Effector memory CD8-positive, alpha-beta T cell (primary cell): ENCODE data around the gene HNRNPDL.
A peak's percentile ranks its signal among the peaks of the same experiment; 100 is the strongest.
"Not testable (repeated sequence)": the region's sequence is repeated elsewhere in the genome, so short reads cannot be mapped to it uniquely, and the experiment has no call there.

Experiments used
- ATAC-seq: fragments of 150-1000 bp; cut with Tn5 transposase; replicated peaks from 2 replicates; pipeline ENCODE4 v1.10.0; 2021; ENCODE audit warnings: mild to moderate bottlenecking, moderate library complexity
- DNase-seq, 3 experiments: peaks; one replicate each; pipeline ENCODE4 v3.0.0; 2021
- H3K27ac Mint-ChIP-seq, 2 donors: one replicate each; pipeline ENCODE4 v1.8.0; 2022; ENCODE audit warnings: mild to moderate bottlenecking in 2 of 2, mixed read lengths in 2 of 2, moderate library complexity in 2 of 2
- H3K27me3 Mint-ChIP-seq, 2 donors: one replicate each; pipeline ENCODE4 v1.8.0; 2022; ENCODE audit warnings: mixed read lengths in 2 of 2
- H3K36me3 Mint-ChIP-seq: one replicate; pipeline ENCODE4 v1.8.0; 2022; ENCODE audit warnings: mild to moderate bottlenecking, moderate library complexity, mixed read lengths; ENCODE audit not compliant: insufficient read depth
- H3K4me1 Mint-ChIP-seq, 2 donors: one replicate each; pipeline ENCODE4 v1.8.0; 2022; ENCODE audit warnings: low read depth in 2 of 2, mixed read lengths in 2 of 2
- H3K4me3 Mint-ChIP-seq, 2 donors: one replicate each; pipeline ENCODE4 v1.8.0; 2022; ENCODE audit warnings: mild to moderate bottlenecking in 2 of 2, mixed read lengths in 2 of 2, moderate library complexity in 2 of 2
- H3K9me3 Mint-ChIP-seq, 2 donors: one replicate each; pipeline ENCODE4 v1.8.0; 2022; ENCODE audit warnings: mixed read lengths in 2 of 2

HNRNPDL gene

GRCh38 chr4:82428969-82429727, 1.1 kb downstream of the HNRNPDL start:
- Mint-ChIP-seq H3K27ac (peak overlapping the region; percentile 99), H3K9me3 (no peaks in the 10 kb centered on the region), H3K4me3 (peak overlapping the region; percentile 100), H3K27me3 (no peaks in the 10 kb centered on the region), H3K4me1 (peaks cover 44 to 63% of the 10 kb centered on the region in 2 donors), H3K36me3 (peaks cover 80% of the 10 kb centered on the region)
- ATAC-seq = peak; percentile 59
- peak; percentile 89 to 95 (median 92) for DNase-seq

- Mint-ChIP-seq H3K9me3 (no peaks in the 10 kb centered on the region), H3K27ac (peak overlapping the region; percentile 99), H3K36me3 (peaks cover 86% of the 10 kb centered on the region), H3K4me3 (peak overlapping the region; percentile 100), H3K4me1 (peaks cover 46 to 62% of the 10 kb centered on the region in 2 donors), H3K27me3 (no peaks in the 10 kb centered on the region)
- ATAC-seq = no peak
- no peak for DNase-seq
These were observed 1.7 kb downstream of the HNRNPDL start for GRCh38 chr4:82428526-82428968.

DNA sequence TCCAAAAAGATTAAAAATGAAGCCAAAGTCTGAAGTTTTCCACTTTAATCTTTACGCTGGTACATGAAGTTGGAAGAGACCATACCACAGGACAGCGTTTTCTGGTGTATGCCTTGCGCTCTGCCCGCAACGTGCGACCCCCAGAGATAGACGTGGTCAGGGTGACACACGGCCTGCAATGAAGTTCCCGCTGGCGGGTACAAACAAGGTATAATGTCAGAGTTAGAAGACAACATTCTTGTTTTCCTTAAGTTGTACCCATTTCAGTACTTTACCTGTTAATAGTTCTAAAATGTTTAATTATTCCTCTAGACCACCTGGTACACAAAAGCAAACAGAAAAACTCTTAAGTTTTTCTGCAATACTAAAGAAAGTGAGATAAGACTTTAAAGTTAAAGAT, 4.8 kb downstream of the HNRNPDL start:
- Mint-ChIP-seq H3K27ac (no peak overlapping the region), H3K27me3 (no peaks in the 10 kb centered on the region), H3K9me3 (no peaks in the 10 kb centered on the region), H3K4me3 (no peak overlapping the region), H3K4me1 (peaks cover 32 to 47% of the 10 kb centered on the region in 2 donors), H3K36me3 (peaks cover 92% of the 10 kb centered on the region)
- ATAC-seq = no peak
- DNase-seq = no peak

GRCh38 chr4:82423245-82424054, 6.8 kb downstream of the HNRNPDL start:
- peaks cover 0 to 1% of the 10 kb centered on the region in 2 donors for H3K27me3 Mint-ChIP-seq
- no peak for DNase-seq
- no peak for ATAC-seq
- no peak overlapping the region for H3K27ac Mint-ChIP-seq
- no peak overlapping the region for H3K4me3 Mint-ChIP-seq
- peaks cover 26 to 40% of the 10 kb centered on the region in 2 donors for H3K4me1 Mint-ChIP-seq
- no peaks in the 10 kb centered on the region for H3K9me3 Mint-ChIP-seq
- peaks cover 73% of the 10 kb centered on the region for H3K36me3 Mint-ChIP-seq

DNA sequence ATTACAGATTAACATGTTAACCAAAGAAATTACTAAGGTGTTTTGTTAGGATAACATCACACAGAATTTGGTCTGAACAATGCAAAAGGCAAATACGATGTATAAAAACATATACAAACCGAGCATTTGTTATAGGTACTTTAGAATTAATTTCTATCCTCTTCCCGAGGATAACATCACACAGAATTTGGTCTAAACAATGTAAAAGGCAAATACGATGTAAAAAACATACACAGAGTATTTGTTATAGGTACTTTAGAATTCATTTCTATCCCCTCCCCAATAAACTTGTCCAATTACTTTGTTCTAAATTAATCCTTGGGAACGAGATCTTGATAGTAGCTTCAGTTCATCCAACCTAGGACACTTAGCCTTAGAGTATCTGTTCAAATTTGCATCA, 7.6 kb downstream of the HNRNPDL start:
- no peaks in the 10 kb centered on the region for H3K9me3 Mint-ChIP-seq
- ATAC-seq = no peak
- no peak overlapping the region for H3K4me3 Mint-ChIP-seq
- H3K27me3 Mint-ChIP-seq = peaks cover 5 to 10% of the 10 kb centered on the region in 2 donors
- H3K36me3 Mint-ChIP-seq = peaks cover 64% of the 10 kb centered on the region
- peaks cover 18 to 32% of the 10 kb centered on the region in 2 donors for H3K4me1 Mint-ChIP-seq
- no peak for DNase-seq
- H3K27ac Mint-ChIP-seq = no peak overlapping the region

DNA sequence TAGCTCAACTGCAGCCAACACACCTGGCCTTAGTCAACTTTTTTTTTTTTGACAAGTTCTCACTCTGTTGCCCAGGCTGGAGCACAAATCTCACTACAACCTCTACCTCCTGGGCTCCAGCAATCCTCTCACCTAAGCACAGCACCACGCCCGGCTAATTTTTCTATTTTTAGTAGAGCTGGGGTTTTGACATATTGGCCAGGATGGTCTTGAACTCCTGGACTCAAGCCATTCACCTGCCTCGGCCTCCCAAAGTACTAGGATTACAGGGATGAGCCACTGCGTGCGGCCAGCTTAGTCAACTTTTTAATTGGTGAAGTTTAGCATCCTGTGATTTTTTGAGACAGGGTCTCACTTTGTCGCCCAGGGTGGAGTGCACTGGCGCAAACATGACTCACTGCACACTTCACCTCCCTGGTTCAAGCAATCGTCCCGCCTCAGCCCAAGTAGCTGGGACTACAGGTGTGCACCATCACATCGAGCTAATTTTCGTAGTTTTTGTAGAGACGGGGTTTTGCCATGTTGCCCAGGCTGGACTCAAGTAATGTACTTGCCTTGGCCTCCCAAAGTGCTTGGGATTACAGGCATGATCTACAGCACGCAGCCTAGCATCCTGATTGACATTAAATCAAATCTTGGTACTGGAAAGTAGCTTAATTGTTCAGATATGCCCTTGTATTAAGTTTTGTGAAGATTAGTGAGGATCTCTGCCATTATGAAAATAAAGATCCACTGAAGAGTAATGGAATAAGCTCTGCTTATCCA, 8.3 kb downstream of the HNRNPDL start:
- peak overlapping the region in 1 of 2 donors; percentile 29 for H3K4me3 Mint-ChIP-seq
- peak overlapping the region in 1 of 2 donors; percentile 15 for H3K27ac Mint-ChIP-seq
- peaks cover 5 to 10% of the 10 kb centered on the region in 2 donors for H3K27me3 Mint-ChIP-seq
- no peaks in the 10 kb centered on the region for H3K9me3 Mint-ChIP-seq
- H3K36me3 Mint-ChIP-seq = peaks cover 58% of the 10 kb centered on the region
- DNase-seq (no peak), ATAC-seq (no peak)
- peaks cover 13 to 25% of the 10 kb centered on the region in 2 donors for H3K4me1 Mint-ChIP-seq

- no peak for DNase-seq
- H3K36me3 Mint-ChIP-seq = peaks cover 33% of the 10 kb centered on the region
These were observed 10.8 kb downstream of the HNRNPDL start for GRCh38 chr4:82419451-82419850.

DNA sequence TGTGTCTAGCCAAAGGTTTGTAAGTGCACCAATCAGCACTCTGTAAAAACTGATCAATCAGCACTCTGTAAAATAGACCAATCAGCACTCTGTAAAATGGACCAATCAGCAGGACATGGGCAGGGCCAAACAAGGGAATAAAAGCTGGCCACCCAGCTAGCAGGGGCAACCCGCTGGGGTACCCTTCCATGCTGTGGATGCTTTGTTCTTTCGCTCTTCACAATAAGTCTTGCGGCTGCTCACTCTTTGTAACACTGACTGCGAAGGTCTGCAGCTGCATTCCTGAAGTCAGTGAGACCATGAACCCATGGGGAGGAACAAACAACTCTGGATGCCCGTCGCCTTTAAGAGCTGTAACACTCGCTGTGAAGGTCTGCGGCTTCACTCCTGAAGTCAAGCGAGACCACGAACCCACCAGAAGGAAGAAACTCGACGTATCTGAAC, 14.3 kb downstream of the HNRNPDL start:
- H3K27ac Mint-ChIP-seq = no peak overlapping the region
- peaks cover 10 to 38% of the 10 kb centered on the region in 2 donors for H3K27me3 Mint-ChIP-seq
- H3K9me3 Mint-ChIP-seq = no peaks in the 10 kb centered on the region
- ATAC-seq = peak; percentile 39
- H3K4me1 Mint-ChIP-seq = peaks cover 3 to 5% of the 10 kb centered on the region in 2 donors
- DNase-seq = no peak
- peaks cover 3% of the 10 kb centered on the region for H3K36me3 Mint-ChIP-seq
- peak overlapping the region in 1 of 2 donors; percentile 15 for H3K4me3 Mint-ChIP-seq

More at GRCh38 chr4:82419451-82419850, 10.8 kb downstream of the HNRNPDL start:
- Mint-ChIP-seq H3K27ac (no peak overlapping the region), H3K27me3 (peaks cover 10 to 35% of the 10 kb centered on the region in 2 donors), H3K4me3 (no peak overlapping the region), H3K9me3 (no peaks in the 10 kb centered on the region), H3K4me1 (peaks cover 7 to 18% of the 10 kb centered on the region in 2 donors)
- no peak for ATAC-seq

- ATAC-seq, H3K36me3 Mint-ChIP-seq, H3K4me1 Mint-ChIP-seq, DNase-seq, H3K9me3 Mint-ChIP-seq, H3K27ac Mint-ChIP-seq, H3K4me3 Mint-ChIP-seq: not testable (repeated sequence)
- peaks cover 10 to 38% of the 10 kb centered on the region in 2 donors for H3K27me3 Mint-ChIP-seq
These were observed 15.2 kb downstream of the HNRNPDL start for GRCh38 chr4:82415061-82415460.

GRCh38 chr4:82403725-82404124, 26.5 kb downstream of the HNRNPDL start:
- Mint-ChIP-seq H3K27ac (no peak overlapping the region), H3K4me3 (no peak overlapping the region), H3K36me3 (no peaks in the 10 kb centered on the region), H3K4me1 (no peaks in the 10 kb centered on the region), H3K9me3 (no peaks in the 10 kb centered on the region), H3K27me3 (peaks cover 14 to 15% of the 10 kb centered on the region in 2 donors)
- no peak for ATAC-seq
- DNase-seq = no peak

GRCh38 chr4:82402196-82402775, 28.0 kb downstream of the HNRNPDL start:
- Mint-ChIP-seq H3K27ac (no peak overlapping the region), H3K4me1 (no peaks in the 10 kb centered on the region), H3K27me3 (peaks cover 14 to 19% of the 10 kb centered on the region in 2 donors), H3K9me3 (no peaks in the 10 kb centered on the region), H3K36me3 (no peaks in the 10 kb centered on the region), H3K4me3 (no peak overlapping the region)
- DNase-seq (no peak), ATAC-seq (no peak)

GRCh38 chr4:82401600-82401999, 28.7 kb downstream of the HNRNPDL start:
- Mint-ChIP-seq H3K36me3 (no peaks in the 10 kb centered on the region), H3K27ac (no peak overlapping the region), H3K4me3 (no peak overlapping the region), H3K4me1 (no peaks in the 10 kb centered on the region), H3K27me3 (peaks cover 14 to 19% of the 10 kb centered on the region in 2 donors), H3K9me3 (no peaks in the 10 kb centered on the region)
- no peak for ATAC-seq
- no peak for DNase-seq

- Mint-ChIP-seq H3K36me3 (no peaks in the 10 kb centered on the region), H3K27ac (no peak overlapping the region), H3K4me1 (no peaks in the 10 kb centered on the region), H3K4me3 (no peak overlapping the region), H3K9me3 (no peaks in the 10 kb centered on the region), H3K27me3 (peaks cover 14 to 31% of the 10 kb centered on the region in 2 donors)
- ATAC-seq = no peak
- DNase-seq = no peak
These were observed 32.0 kb downstream of the HNRNPDL start for GRCh38 chr4:82398263-82398662.
